ENCODE results near the gene DLX4.

The DLX4 gene

DNA sequence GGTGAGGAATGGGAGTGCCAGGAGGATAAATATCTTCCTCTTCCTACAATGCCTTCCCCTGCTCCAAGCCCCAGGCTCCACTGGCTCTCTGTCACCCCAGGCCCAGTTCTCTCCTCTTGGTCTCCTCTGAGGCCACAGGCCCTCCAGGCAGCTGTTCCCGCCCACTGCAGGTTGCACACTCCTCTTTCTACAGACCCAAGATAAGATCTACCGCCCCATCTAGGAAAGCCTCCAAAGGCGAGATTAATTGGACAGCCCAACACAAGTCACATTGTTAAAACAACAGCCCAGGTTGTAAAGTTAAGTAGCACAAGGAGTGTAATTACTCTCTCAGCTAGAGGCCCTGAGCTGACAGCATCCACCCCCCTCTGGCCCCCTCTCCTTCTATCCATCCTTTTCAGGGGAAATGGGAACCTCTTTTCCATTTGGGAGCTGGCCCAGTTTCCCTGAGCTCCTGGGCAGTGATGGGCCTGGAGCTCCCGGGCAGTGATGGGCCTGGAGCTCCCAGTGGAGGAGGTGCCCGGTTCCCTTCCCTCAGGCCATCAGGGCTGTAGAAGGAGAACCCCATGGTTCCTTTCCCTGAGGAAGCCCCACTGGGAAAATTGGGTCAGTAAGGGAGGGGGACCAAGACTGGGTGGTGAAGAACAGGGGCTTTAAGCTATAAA is 7.3 kb downstream of the DLX4 start:
- Histone ChIP-seq H3K9ac (ENCODE audit: low read depth in 1 of 2, low read length in 2 of 2) (no peak overlapping the region), H3K27me3 (ENCODE audit: control insufficient read depth in 1 of 2, insufficient read depth in 2 of 2, low read length in 2 of 2) (peaks cover 59 to 78% of the 10 kb centered on the region in 2 donors), H3K27ac (ENCODE audit: low read depth, low read length) (no peak overlapping the region), H3K4me1 (ENCODE audit: control insufficient read depth in 1 of 2, insufficient read depth in 2 of 2, low read length in 2 of 2) (peaks cover 5 to 8% of the 10 kb centered on the region in 2 donors), H3K36me3 (ENCODE audit: control insufficient read depth in 1 of 2, insufficient read depth in 2 of 2, low read length in 2 of 2) (no peaks in the 10 kb centered on the region), H3K4me3 (ENCODE audit: low read depth in 1 of 2, low read length in 2 of 2) (no peak overlapping the region), H3K9me3 (ENCODE audit: control insufficient read depth in 1 of 2, low read length in 2 of 2) (no peaks in the 10 kb centered on the region)

DNA sequence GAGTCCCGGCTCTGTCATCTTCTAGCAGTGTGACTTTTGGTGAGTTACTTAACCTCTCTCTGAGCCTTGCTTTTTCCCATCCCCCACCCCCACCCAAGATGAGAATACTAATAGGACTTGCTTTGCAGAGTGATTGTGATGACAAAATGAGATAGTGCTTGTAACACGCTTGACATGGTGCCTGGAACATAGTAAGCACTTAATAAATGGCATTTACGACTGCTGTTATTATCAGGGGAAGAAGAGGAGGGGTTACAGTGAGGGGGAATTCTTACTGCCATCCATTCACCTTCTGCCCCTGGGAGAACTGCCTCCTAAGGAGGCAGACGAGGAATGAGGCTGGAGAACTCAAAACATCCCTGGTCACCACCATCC is 7.8 kb downstream of the DLX4 start:
- Histone ChIP-seq H3K9me3 (ENCODE audit: control insufficient read depth in 1 of 2, low read length in 2 of 2) (no peaks in the 10 kb centered on the region), H3K36me3 (ENCODE audit: control insufficient read depth in 1 of 2, insufficient read depth in 2 of 2, low read length in 2 of 2) (no peaks in the 10 kb centered on the region), H3K27me3 (ENCODE audit: control insufficient read depth in 1 of 2, insufficient read depth in 2 of 2, low read length in 2 of 2) (peaks cover 55 to 73% of the 10 kb centered on the region in 2 donors), H3K4me1 (ENCODE audit: control insufficient read depth in 1 of 2, insufficient read depth in 2 of 2, low read length in 2 of 2) (peaks cover 5 to 8% of the 10 kb centered on the region in 2 donors), H3K4me3 (ENCODE audit: low read depth in 1 of 2, low read length in 2 of 2) (no peak overlapping the region), H3K9ac (ENCODE audit: low read depth in 1 of 2, low read length in 2 of 2) (no peak overlapping the region), H3K27ac (ENCODE audit: low read depth, low read length) (no peak overlapping the region)

DNA sequence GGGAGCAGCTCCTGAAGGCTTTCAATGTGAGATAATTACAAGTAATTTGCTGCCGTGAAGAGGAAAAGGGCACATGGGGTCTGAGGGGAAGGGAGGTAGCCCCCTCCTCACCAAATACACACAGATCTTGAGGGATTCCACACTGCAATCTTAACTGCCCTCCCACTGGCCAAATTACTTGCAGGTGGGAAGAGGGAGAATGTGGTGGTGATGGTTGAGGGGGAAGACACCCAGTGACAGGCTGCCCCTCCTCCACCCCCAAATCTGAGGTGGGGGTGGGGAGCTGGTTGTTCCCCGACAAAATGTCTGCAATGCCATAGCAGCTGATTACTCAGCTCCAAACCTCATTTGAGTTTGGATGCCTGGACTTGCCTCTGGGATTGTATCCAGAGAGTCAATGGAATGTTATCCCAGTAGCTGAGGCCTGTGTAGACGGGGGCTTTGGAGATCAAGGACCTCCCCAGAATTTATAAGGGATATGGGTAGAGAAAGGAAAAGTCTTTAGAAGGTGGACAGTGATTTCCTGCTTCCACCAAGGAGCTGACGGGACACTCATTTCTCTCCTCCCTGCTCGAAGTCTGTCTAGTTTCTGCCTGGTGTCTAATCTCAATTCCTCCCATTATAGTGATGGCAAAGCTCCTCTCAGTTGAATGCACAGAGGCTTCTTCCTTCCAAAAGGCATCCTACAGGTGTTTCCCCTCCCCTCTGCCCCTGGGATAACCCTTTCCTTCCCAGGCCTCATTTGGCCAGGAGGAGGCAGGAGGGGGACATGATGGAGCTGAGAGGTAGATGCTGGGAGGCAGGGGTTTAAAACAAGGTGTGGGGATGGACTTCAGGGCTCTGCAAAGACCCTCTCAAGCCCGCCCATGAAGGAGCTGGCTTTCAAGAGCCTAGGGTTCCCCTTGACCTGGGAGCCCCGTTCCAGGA is 8.7 kb downstream of the DLX4 start:
- peaks cover 0 to 2% of the 10 kb centered on the region in 2 donors for H3K4me1 ChIP-seq (ENCODE audit: control insufficient read depth in 1 of 2, insufficient read depth in 2 of 2, low read length in 2 of 2)
- no peak overlapping the region for H3K9ac ChIP-seq (ENCODE audit: low read depth in 1 of 2, low read length in 2 of 2)
- H3K27me3 ChIP-seq (ENCODE audit: control insufficient read depth in 1 of 2, insufficient read depth in 2 of 2, low read length in 2 of 2), result peaks cover 50 to 64% of the 10 kb centered on the region in 2 donors
- no peak overlapping the region for H3K27ac ChIP-seq (ENCODE audit: low read depth, low read length)
- no peaks in the 10 kb centered on the region for H3K9me3 ChIP-seq (ENCODE audit: control insufficient read depth in 1 of 2, low read length in 2 of 2)
- no peaks in the 10 kb centered on the region for H3K36me3 ChIP-seq (ENCODE audit: control insufficient read depth in 1 of 2, insufficient read depth in 2 of 2, low read length in 2 of 2)
- no peak overlapping the region for H3K4me3 ChIP-seq (ENCODE audit: low read depth in 1 of 2, low read length in 2 of 2)

DNA sequence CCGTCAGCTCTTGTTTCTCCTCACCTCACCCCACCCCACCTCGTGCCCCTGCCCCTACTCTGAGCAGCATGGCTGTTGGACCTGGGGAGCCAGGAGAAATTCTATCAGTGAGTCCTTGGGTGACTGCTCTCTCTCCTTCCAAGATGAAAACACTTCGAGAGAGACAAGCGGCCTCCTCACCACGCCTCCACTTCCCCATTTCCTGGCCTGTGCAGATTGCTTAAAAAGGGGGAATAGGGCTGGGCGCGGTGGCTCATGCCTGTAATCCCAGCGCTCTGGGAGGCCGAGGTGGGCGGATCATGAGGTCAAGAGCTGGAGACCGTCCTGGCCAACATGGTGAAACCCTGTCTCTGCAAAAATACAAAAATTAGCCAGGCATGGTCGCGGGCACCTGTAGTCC is 9.5 kb downstream of the DLX4 start:
- H3K9me3 ChIP-seq (ENCODE audit: control insufficient read depth in 1 of 2, low read length in 2 of 2), result no peaks in the 10 kb centered on the region
- H3K4me1 ChIP-seq (ENCODE audit: control insufficient read depth in 1 of 2, insufficient read depth in 2 of 2, low read length in 2 of 2), result no peaks in the 10 kb centered on the region
- H3K27ac ChIP-seq (ENCODE audit: low read depth, low read length), result no peak overlapping the region
- H3K36me3 ChIP-seq (ENCODE audit: control insufficient read depth in 1 of 2, insufficient read depth in 2 of 2, low read length in 2 of 2), result no peaks in the 10 kb centered on the region
- no peak overlapping the region for H3K4me3 ChIP-seq (ENCODE audit: low read depth in 1 of 2, low read length in 2 of 2)
- H3K9ac ChIP-seq (ENCODE audit: low read depth in 1 of 2, low read length in 2 of 2), result no peak overlapping the region
- H3K27me3 ChIP-seq (ENCODE audit: control insufficient read depth in 1 of 2, insufficient read depth in 2 of 2, low read length in 2 of 2), result peaks cover 42 to 56% of the 10 kb centered on the region in 2 donors

DNA sequence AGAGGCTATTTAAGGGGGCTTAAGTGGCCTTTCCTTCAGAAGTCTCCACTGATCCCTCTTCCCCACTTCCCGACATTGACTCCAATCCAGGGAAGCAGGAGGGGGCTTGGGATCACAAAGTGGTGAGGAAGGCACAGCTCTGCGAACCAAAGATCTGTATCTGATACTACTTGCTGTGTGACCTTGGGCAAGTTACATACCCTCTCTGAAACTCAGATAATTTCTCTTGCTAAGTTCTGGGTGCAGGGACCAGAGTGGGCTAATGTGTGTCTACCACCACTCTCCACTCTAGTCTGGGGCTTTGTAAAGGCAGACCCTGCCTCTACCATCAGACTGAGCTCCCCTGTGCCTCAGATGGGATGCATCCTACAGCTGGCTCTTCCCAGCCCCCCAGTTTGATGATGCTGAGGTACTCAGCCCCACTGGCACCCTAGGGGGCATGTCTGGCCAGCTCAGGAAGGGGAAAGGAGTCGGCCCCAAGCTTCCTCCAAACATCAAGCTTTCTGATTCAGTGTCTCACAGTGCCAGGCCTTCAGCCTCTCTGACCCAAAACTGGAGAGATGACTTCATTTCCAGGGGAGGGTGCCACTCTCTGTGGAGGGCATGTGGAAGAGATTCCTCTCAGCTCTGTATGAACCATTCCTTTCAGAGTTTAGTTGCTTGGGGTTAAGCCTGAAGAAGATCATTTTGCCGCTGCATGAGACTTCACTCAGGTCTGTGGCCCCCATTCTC is 10.9 kb downstream of the DLX4 start:
- H3K9ac ChIP-seq (ENCODE audit: low read depth in 1 of 2, low read length in 2 of 2), result no peak overlapping the region
- H3K9me3 ChIP-seq (ENCODE audit: control insufficient read depth in 1 of 2, low read length in 2 of 2), result no peaks in the 10 kb centered on the region
- no peaks in the 10 kb centered on the region for H3K36me3 ChIP-seq (ENCODE audit: control insufficient read depth in 1 of 2, insufficient read depth in 2 of 2, low read length in 2 of 2)
- H3K4me3 ChIP-seq (ENCODE audit: low read depth in 1 of 2, low read length in 2 of 2), result no peak overlapping the region
- H3K27me3 ChIP-seq (ENCODE audit: control insufficient read depth in 1 of 2, insufficient read depth in 2 of 2, low read length in 2 of 2), result peaks cover 34 to 52% of the 10 kb centered on the region in 2 donors
- H3K4me1 ChIP-seq (ENCODE audit: control insufficient read depth in 1 of 2, insufficient read depth in 2 of 2, low read length in 2 of 2), result no peaks in the 10 kb centered on the region
- H3K27ac ChIP-seq (ENCODE audit: low read depth, low read length), result no peak overlapping the region

DNA sequence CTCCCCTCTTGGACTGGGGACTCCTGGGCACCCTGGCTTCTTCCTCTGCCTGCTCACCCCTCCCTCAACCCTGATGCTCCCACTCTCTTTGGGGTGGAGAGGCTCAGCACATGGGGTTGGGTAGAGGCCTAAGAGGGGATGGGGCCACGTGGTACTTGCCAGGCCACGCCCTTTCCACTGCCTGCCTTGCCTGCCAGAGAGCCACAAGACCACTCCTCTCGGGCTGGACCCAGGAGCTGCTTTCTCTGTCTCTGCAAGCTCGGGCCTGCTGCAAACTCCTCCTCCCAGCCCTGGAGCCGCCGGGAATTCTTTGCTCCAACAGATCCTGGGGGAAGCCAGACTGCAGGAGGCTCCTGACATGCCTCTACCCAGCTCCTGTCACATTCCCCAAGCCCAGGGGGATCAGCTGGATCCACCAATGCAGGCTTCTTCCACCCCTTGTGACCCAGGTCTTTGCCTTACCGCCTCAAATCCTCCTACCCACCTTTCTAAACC is 11.8 kb downstream of the DLX4 start:
- H3K27me3 ChIP-seq (ENCODE audit: control insufficient read depth in 1 of 2, insufficient read depth in 2 of 2, low read length in 2 of 2), result peaks cover 30 to 47% of the 10 kb centered on the region in 2 donors
- no peak overlapping the region for H3K9ac ChIP-seq (ENCODE audit: low read depth in 1 of 2, low read length in 2 of 2)
- H3K9me3 ChIP-seq (ENCODE audit: control insufficient read depth in 1 of 2, low read length in 2 of 2), result no peaks in the 10 kb centered on the region
- no peak overlapping the region for H3K27ac ChIP-seq (ENCODE audit: low read depth, low read length)
- no peak overlapping the region for H3K4me3 ChIP-seq (ENCODE audit: low read depth in 1 of 2, low read length in 2 of 2)
- no peaks in the 10 kb centered on the region for H3K4me1 ChIP-seq (ENCODE audit: control insufficient read depth in 1 of 2, insufficient read depth in 2 of 2, low read length in 2 of 2)
- no peaks in the 10 kb centered on the region for H3K36me3 ChIP-seq (ENCODE audit: control insufficient read depth in 1 of 2, insufficient read depth in 2 of 2, low read length in 2 of 2)

DNA sequence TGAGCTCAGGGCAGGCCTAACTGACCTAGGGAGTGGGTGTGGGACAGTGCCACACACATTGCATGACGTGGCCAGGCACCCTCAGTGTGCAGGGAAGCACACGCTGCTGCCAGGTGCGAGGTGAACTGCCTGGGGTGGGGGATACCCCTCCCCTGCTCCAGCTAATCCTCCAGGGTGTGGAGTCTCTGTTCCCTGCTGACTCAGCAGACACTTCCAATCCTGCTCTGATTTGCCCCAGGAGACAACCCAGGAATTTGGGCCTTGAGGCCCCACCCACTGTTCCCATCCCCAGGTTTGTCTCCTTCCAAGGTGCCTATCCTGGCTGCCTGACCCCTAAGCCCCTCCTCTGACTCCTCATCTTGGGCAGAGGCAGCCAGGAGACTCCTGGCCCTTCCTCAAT is 15.3 kb downstream of the DLX4 start:
- H3K27me3 ChIP-seq (ENCODE audit: control insufficient read depth in 1 of 2, insufficient read depth in 2 of 2, low read length in 2 of 2), result peaks cover 50 to 55% of the 10 kb centered on the region in 2 donors
- no peak overlapping the region for H3K4me3 ChIP-seq (ENCODE audit: low read depth in 1 of 2, low read length in 2 of 2)
- H3K9me3 ChIP-seq (ENCODE audit: control insufficient read depth in 1 of 2, low read length in 2 of 2), result no peaks in the 10 kb centered on the region
- no peaks in the 10 kb centered on the region for H3K4me1 ChIP-seq (ENCODE audit: control insufficient read depth in 1 of 2, insufficient read depth in 2 of 2, low read length in 2 of 2)
- no peak overlapping the region for H3K9ac ChIP-seq (ENCODE audit: low read depth in 1 of 2, low read length in 2 of 2)
- H3K27ac ChIP-seq (ENCODE audit: low read depth, low read length), result no peak overlapping the region
- no peaks in the 10 kb centered on the region for H3K36me3 ChIP-seq (ENCODE audit: control insufficient read depth in 1 of 2, insufficient read depth in 2 of 2, low read length in 2 of 2)

DNA sequence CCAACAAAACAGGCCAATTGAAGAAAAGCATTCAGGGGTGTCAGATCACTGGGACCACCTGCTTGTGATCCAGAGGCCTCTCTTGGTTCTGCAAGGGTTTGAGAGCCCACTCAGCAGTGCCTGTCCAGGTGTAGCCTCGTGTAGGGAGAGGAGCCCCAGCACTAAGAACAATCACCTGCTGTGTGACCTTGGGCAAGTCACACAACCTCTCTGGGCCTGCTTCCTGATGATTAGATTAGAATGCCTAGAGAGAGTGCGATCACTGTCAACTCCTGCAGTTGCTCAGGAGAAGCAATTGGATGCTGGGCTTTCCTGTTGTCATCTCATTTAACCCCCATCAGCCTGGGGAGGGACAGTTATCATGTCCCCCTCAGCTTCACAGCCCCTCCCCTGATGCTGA is 15.8 kb downstream of the DLX4 start:
- Histone ChIP-seq H3K9ac (ENCODE audit: low read depth in 1 of 2, low read length in 2 of 2) (no peak overlapping the region), H3K4me1 (ENCODE audit: control insufficient read depth in 1 of 2, insufficient read depth in 2 of 2, low read length in 2 of 2) (no peaks in the 10 kb centered on the region), H3K36me3 (ENCODE audit: control insufficient read depth in 1 of 2, insufficient read depth in 2 of 2, low read length in 2 of 2) (no peaks in the 10 kb centered on the region), H3K4me3 (ENCODE audit: low read depth in 1 of 2, low read length in 2 of 2) (no peak overlapping the region), H3K27ac (ENCODE audit: low read depth, low read length) (no peak overlapping the region), H3K9me3 (ENCODE audit: control insufficient read depth in 1 of 2, low read length in 2 of 2) (no peaks in the 10 kb centered on the region), H3K27me3 (ENCODE audit: control insufficient read depth in 1 of 2, insufficient read depth in 2 of 2, low read length in 2 of 2) (peaks cover 55% of the 10 kb centered on the region in 2 donors)

DNA sequence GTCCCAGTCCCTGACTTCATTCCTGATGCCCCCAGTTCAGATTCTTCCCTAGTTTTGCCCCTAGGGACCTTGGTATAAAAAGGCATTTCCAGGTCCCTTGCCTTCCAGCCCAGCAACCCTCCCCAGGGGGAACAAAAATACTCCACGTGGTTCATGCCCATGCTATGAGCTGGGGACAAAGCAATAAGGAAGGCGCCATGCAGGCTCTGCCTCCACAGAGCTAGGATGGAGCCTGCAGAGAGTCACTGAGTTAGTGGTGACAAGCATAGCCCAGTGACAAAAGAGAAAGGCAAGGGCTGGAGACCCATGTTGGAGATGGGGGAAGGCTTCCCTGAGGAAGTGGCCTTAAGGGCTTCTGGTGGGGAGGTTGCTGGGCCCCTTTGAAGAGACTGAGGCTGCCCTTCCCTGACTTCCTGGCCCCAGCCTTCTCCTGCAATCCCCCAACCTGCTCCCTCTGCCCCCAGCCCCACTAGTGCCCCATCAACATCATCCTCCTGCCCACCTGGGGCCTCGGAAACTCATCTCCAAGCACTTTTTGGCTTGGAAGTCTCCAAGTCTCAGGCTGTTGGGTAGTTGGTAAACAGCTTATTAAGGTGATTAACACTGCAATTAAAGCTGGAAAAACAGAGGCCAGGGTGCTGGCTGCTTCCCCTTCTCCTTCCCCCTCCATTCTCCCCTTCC is 16.5 kb downstream of the DLX4 start:
- H3K27ac ChIP-seq (ENCODE audit: low read depth, low read length), result no peak overlapping the region
- no peak overlapping the region for H3K9ac ChIP-seq (ENCODE audit: low read depth in 1 of 2, low read length in 2 of 2)
- no peak overlapping the region for H3K4me3 ChIP-seq (ENCODE audit: low read depth in 1 of 2, low read length in 2 of 2)
- no peaks in the 10 kb centered on the region for H3K4me1 ChIP-seq (ENCODE audit: control insufficient read depth in 1 of 2, insufficient read depth in 2 of 2, low read length in 2 of 2)
- H3K36me3 ChIP-seq (ENCODE audit: control insufficient read depth in 1 of 2, insufficient read depth in 2 of 2, low read length in 2 of 2), result no peaks in the 10 kb centered on the region
- no peaks in the 10 kb centered on the region for H3K9me3 ChIP-seq (ENCODE audit: control insufficient read depth in 1 of 2, low read length in 2 of 2)
- H3K27me3 ChIP-seq (ENCODE audit: control insufficient read depth in 1 of 2, insufficient read depth in 2 of 2, low read length in 2 of 2), result peaks cover 50 to 56% of the 10 kb centered on the region in 2 donors

All from duodenal mucosa (tissue), 2 donors.